Measurements from ENCODE around the gene CEP112. TPM values are rescaled to one million over a fixed set of nuclear protein-coding genes. Genes with fewer than 3 reads are reported as not detected.

CEP112 gene
- total RNA-seq, 1 experiment from 2014 or later: 6.1 TPM

DNA sequence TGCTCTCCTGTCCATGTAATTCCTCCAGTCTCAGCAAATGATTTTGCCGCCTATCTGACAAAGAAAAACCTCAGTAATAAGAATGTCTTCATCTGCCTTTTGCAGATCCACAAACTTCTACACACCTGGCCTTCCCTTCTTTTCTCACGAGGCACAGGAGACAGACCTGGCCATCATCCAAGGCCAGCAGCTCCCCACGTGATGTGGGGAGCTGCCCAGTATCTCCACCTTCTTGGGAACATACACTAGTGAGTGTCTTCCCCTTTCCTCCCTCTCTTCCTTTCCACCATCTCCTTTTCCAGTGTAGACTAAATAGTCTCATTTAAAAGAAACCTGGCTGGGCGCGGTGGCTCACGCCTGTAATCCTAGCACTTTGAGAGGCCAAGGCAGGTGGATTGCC, 274.4 kb downstream of the CEP112 start (continued):
- no peak for TF ChIP-seq SP1 (CRISPR knock-in tag; conservative IDR thresholded peaks at IDR 0.05)

DNA sequence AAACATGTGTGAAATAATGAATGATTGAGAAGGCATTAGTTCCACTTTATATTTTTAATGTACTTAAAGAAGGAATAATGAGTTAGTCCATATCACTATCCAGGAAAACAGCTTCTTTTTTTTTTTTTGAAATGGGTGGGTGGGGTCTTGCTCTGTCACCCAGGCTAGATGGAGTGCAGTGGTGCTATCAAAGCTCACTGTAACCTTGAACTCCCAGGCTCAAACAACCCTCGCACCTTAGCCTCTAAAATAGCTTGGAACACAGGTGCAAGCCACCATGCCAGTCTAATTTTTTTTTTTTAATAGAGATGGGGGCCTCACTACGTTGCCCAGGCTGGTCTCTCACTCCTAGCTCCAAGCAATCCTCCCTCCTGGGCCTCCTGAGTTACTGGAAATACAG, 275.5 kb downstream of the CEP112 start:
- DNase-seq (ENCODE audit: low spot score): no peak
- no peak for TF ChIP-seq NFATC4 (CRISPR knock-in tag; IDR thresholded peaks at IDR 0.05)
- TF ChIP-seq TEAD4 (CRISPR knock-in tag; IDR thresholded peaks at IDR 0.05): no peak
- TF ChIP-seq ZNF138 (CRISPR knock-in tag; conservative IDR thresholded peaks at IDR 0.05): no peak
- TF ChIP-seq TCF7 (CRISPR knock-in tag; IDR thresholded peaks at IDR 0.05; ENCODE audit: low read depth): no peak
- no peak for TF ChIP-seq NR1H2 (CRISPR knock-in tag; IDR thresholded peaks at IDR 0.05)
- TF ChIP-seq, protein P1, sequence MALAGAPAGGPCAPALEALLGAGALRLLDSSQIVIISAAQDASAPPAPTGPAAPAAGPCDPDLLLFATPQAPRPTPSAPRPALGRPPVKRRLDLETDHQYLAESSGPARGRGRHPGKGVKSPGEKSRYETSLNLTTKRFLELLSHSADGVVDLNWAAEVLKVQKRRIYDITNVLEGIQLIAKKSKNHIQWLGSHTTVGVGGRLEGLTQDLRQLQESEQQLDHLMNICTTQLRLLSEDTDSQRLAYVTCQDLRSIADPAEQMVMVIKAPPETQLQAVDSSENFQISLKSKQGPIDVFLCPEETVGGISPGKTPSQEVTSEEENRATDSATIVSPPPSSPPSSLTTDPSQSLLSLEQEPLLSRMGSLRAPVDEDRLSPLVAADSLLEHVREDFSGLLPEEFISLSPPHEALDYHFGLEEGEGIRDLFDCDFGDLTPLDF (CRISPR knock-in tag; IDR thresholded peaks at IDR 0.05): no peak
- TF ChIP-seq RELA (CRISPR knock-in tag; IDR thresholded peaks at IDR 0.05; ENCODE audit: borderline replicate concordance): no peak
- no peak for TF ChIP-seq NFE2L1 (CRISPR knock-in tag; IDR thresholded peaks at IDR 0.05)
- TF ChIP-seq, protein P2, sequence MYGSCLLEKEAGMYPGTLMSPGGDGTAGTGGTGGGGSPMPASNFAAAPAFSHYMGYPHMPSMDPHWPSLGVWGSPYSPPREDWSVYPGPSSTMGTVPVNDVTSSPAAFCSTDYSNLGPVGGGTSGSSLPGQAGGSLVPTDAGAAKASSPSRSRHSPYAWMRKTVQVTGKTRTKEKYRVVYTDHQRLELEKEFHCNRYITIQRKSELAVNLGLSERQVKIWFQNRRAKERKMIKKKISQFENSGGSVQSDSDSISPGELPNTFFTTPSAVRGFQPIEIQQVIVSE (CRISPR knock-in tag; IDR thresholded peaks at IDR 0.05; ENCODE audit: borderline replicate concordance): no peak
- no peak for TF ChIP-seq RORB (CRISPR knock-in tag; IDR thresholded peaks at IDR 0.05)
- Mint-ChIP-seq H3K9me3 (peaks cover 4% of the 10 kb centered on the region; the same call in 1 of the 2 replicates), H3K27me3 (ENCODE audit: low read depth) (no peaks in the 10 kb centered on the region), H3K36me3 (no peaks in the 10 kb centered on the region), H3K4me1 (peaks cover 12% of the 10 kb centered on the region), H3K27ac (no peak overlapping the region), H3K4me3 (no peak overlapping the region)
- ChIA-PET POLR2A (interaction anchor here (0.7 kb wide), 1 partner anchor 58 kb away, joined by 3 read pairs; no protein-coding TSS in a partner anchor), CTCF (interaction anchor here (0.8 to 0.9 kb wide), 2 partner anchors 126 to 249 kb away, joined by 3 to 4 read pairs; no protein-coding TSS in a partner anchor)
- no peak for ATAC-seq

DNA sequence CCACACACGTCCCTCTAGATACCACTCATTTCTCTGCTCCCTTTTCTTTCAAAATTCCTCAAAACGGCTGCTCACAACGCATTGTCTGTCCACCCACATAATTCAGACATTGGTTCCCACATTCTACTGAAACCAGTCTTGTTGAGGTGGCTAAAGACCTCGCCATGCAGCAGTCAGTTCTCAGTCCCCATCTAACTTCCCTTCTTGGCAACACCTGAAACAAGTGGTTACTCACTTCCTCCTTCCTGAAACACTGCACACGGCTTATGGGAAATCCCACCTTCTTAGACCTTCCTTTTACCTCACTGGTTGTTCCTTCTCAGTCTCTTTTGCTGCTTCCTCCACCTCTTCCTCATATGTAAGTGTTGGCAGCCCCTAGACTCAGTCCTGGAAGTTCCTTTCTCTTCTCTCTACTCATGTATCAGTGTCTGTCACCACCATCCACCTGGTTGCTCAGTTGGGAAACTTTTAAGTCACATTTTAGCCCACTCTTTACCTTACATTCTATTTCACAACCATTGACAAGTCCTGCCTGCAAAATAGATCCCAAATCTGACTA, 277.1 kb downstream of the CEP112 start:
- H3K27ac Mint-ChIP-seq: no peak overlapping the region
- DNase-seq (ENCODE audit: low spot score) (no peak), ATAC-seq (no peak)
- H3K9me3 Mint-ChIP-seq: peaks cover 16% of the 10 kb centered on the region
- peaks cover 12% of the 10 kb centered on the region for H3K4me1 Mint-ChIP-seq
- TF ChIP-seq GRHL2 (CRISPR knock-in tag; IDR thresholded peaks at IDR 0.05; ENCODE audit: insufficient replicate concordance, severe bottlenecking) (no peak), KAT7 (CRISPR knock-in tag; IDR thresholded peaks at IDR 0.05; ENCODE audit: borderline replicate concordance) (no peak), ZNF138 (CRISPR knock-in tag; conservative IDR thresholded peaks at IDR 0.05) (no peak), ZNF423 (CRISPR knock-in tag; IDR thresholded peaks at IDR 0.05) (no peak), FOXP1 (CRISPR knock-in tag; IDR thresholded peaks at IDR 0.05; ENCODE audit: borderline replicate concordance) (no peak), RORB (CRISPR knock-in tag; IDR thresholded peaks at IDR 0.05) (no peak)
- TF ChIP-seq, protein P3, sequence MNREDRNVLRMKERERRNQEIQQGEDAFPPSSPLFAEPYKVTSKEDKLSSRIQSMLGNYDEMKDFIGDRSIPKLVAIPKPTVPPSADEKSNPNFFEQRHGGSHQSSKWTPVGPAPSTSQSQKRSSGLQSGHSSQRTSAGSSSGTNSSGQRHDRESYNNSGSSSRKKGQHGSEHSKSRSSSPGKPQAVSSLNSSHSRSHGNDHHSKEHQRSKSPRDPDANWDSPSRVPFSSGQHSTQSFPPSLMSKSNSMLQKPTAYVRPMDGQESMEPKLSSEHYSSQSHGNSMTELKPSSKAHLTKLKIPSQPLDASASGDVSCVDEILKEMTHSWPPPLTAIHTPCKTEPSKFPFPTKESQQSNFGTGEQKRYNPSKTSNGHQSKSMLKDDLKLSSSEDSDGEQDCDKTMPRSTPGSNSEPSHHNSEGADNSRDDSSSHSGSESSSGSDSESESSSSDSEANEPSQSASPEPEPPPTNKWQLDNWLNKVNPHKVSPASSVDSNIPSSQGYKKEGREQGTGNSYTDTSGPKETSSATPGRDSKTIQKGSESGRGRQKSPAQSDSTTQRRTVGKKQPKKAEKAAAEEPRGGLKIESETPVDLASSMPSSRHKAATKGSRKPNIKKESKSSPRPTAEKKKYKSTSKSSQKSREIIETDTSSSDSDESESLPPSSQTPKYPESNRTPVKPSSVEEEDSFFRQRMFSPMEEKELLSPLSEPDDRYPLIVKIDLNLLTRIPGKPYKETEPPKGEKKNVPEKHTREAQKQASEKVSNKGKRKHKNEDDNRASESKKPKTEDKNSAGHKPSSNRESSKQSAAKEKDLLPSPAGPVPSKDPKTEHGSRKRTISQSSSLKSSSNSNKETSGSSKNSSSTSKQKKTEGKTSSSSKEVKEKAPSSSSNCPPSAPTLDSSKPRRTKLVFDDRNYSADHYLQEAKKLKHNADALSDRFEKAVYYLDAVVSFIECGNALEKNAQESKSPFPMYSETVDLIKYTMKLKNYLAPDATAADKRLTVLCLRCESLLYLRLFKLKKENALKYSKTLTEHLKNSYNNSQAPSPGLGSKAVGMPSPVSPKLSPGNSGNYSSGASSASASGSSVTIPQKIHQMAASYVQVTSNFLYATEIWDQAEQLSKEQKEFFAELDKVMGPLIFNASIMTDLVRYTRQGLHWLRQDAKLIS (CRISPR knock-in tag; IDR thresholded peaks at IDR 0.05; ENCODE audit: borderline replicate concordance): no peak
- TF ChIP-seq, protein P4, sequence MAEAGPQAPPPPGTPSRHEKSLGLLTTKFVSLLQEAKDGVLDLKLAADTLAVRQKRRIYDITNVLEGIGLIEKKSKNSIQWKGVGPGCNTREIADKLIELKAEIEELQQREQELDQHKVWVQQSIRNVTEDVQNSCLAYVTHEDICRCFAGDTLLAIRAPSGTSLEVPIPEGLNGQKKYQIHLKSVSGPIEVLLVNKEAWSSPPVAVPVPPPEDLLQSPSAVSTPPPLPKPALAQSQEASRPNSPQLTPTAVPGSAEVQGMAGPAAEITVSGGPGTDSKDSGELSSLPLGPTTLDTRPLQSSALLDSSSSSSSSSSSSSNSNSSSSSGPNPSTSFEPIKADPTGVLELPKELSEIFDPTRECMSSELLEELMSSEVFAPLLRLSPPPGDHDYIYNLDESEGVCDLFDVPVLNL (CRISPR knock-in tag; IDR thresholded peaks at IDR 0.05; ENCODE audit: borderline replicate concordance, low read depth): no peak
- H3K4me3 Mint-ChIP-seq: no peak overlapping the region
- no peaks in the 10 kb centered on the region for H3K27me3 Mint-ChIP-seq (ENCODE audit: low read depth)
- POLR2A ChIA-PET: no interaction called here
- CTCF ChIA-PET: interaction anchor here (0.6 to 0.7 kb wide), 2 partner anchors 620 to 642 kb away, joined by 3 to 4 read pairs; no protein-coding TSS in a partner anchor
- H3K36me3 Mint-ChIP-seq: no peaks in the 10 kb centered on the region

Measured in WTC11 (cell line).